Peyer's patch (tissue), 4 donors: ENCODE data around the gene ISY1. TPM values are rescaled to one million over a fixed set of nuclear protein-coding genes. Genes with fewer than 3 reads are reported as not detected.
"Not testable (repeated sequence)": the region's sequence is repeated elsewhere in the genome, so short reads cannot be mapped to it uniquely, and the experiment has no call there.

Source experiments
- DNase-seq, 3 donors: peaks; one replicate each; pipeline ENCODE4 v3.0.0-alpha.2; 2017 to 2019
- H3K27ac ChIP-seq, 4 donors: fragments of 200-600 bp; sonication (generic); one replicate each; pipeline ENCODE4 v1.5.1; 2016 to 2019
- H3K27me3 ChIP-seq, 2 donors: fragments of 200-600 bp; sonication (generic); one replicate each; pipeline ENCODE4 v1.5.1; 2019
- H3K36me3 ChIP-seq, 3 donors: fragments of 200-600 bp; sonication (generic); one replicate each; pipeline ENCODE4 v1.5.1; 2016 to 2019
- H3K4me1 ChIP-seq, 4 donors: fragments of 200-600 bp; sonication (generic); one replicate each; pipeline ENCODE4 v1.5.1; 2016 to 2019
- H3K4me3 ChIP-seq, 4 donors: fragments of 200-600 bp; sonication (generic); 1 replicate in 3 of 4; 2 replicates in 1 of 4; pipeline ENCODE4 v1.5.1; 2016 to 2019; ENCODE audit warnings: mild to moderate bottlenecking in 1 of 4
- H3K9me3 ChIP-seq, 4 donors: fragments of 200-600 bp; sonication (generic); one replicate each; pipeline ENCODE4 v1.5.1; 2016 to 2019; ENCODE audit warnings: mild to moderate bottlenecking in 1 of 4
- CTCF ChIP-seq, 6 experiments: fragments of 450-650 bp in 4 of 6; fragments of 200-600 bp in 2 of 6; sonication (generic) in 1 of 6; IDR thresholded peaks; one replicate each; pipeline ENCODE4 v1.5.1; 2017 to 2019; ENCODE audit warnings: antibody characterized with exemption in 6 of 6, mild to moderate bottlenecking in 3 of 6, moderate library complexity in 1 of 6
- POLR2A ChIP-seq, 2 donors: fragments of 450-650 bp; IDR thresholded peaks; one replicate each; pipeline ENCODE4 v1.5.1; 2017; ENCODE audit warnings: antibody characterized with exemption in 2 of 2, mild to moderate bottlenecking in 2 of 2, moderate library complexity in 2 of 2
- total RNA-seq, 4 donors: library from RNA; depleted of rRNA; stranded (reverse); fragments of >200 nt; gene quantifications; one replicate each; pipeline ENCODE4 v1.1.0, GENCODE V29; 2016

Gene ISY1
- total RNA-seq, 4 donors from 2014 or later = 11.1 to 24.9 (median 18.2) TPM

GRCh38 chr3:129197321-129197720 is 36.5 kb upstream of the ISY1 start:
- no peak for TF ChIP-seq CTCF (IDR thresholded peaks at IDR 0.05)
- no peak for TF ChIP-seq POLR2A (IDR thresholded peaks at IDR 0.05)
- no peak for DNase-seq
- H3K4me1 ChIP-seq = peaks cover 0 to 9% (median 0%) of the 10 kb centered on the region in 4 donors
- no peaks in the 10 kb centered on the region for H3K36me3 ChIP-seq
- H3K27me3 ChIP-seq = no peaks in the 10 kb centered on the region
- H3K9me3 ChIP-seq = no peaks in the 10 kb centered on the region
- no peak overlapping the region for H3K4me3 ChIP-seq
- H3K27ac ChIP-seq = no peak overlapping the region

GRCh38 chr3:129196601-129197000 is 35.7 kb upstream of the ISY1 start:
- peaks cover 0 to 9% (median 0%) of the 10 kb centered on the region in 4 donors for H3K4me1 ChIP-seq
- TF ChIP-seq POLR2A (IDR thresholded peaks at IDR 0.05) = no peak
- TF ChIP-seq CTCF (IDR thresholded peaks at IDR 0.05) = no peak
- H3K4me3 ChIP-seq = no peak overlapping the region
- DNase-seq = no peak
- no peaks in the 10 kb centered on the region for H3K27me3 ChIP-seq
- H3K27ac ChIP-seq = peak overlapping the region in 1 of 4 donors; percentile 71
- H3K9me3 ChIP-seq = no peaks in the 10 kb centered on the region
- H3K36me3 ChIP-seq = no peaks in the 10 kb centered on the region

GRCh38 chr3:129195731-129196256 is 34.9 kb upstream of the ISY1 start:
- H3K27ac ChIP-seq = peak overlapping the region in 3 of 4 donors; percentile 10 to 71 (median 57)
- no peak for TF ChIP-seq POLR2A (IDR thresholded peaks at IDR 0.05)
- peak in 2 of 6 experiments; percentile 8 to 16 for TF ChIP-seq CTCF (IDR thresholded peaks at IDR 0.05)
- no peaks in the 10 kb centered on the region for H3K9me3 ChIP-seq
- no peak overlapping the region for H3K4me3 ChIP-seq
- peaks cover 0 to 9% (median 0%) of the 10 kb centered on the region in 4 donors for H3K4me1 ChIP-seq
- no peaks in the 10 kb centered on the region for H3K36me3 ChIP-seq
- DNase-seq = peak in 1 of 3 donors; percentile 66
- no peaks in the 10 kb centered on the region for H3K27me3 ChIP-seq

- H3K36me3 ChIP-seq, H3K4me1 ChIP-seq, H3K27me3 ChIP-seq, H3K27ac ChIP-seq, DNase-seq, H3K4me3 ChIP-seq, H3K9me3 ChIP-seq: not testable (repeated sequence)
These were observed 28.9 kb upstream of the ISY1 start for GRCh38 chr3:129189793-129190192.

- TF ChIP-seq POLR2A (IDR thresholded peaks at IDR 0.05) (no peak), CTCF (IDR thresholded peaks at IDR 0.05) (no peak)
- no peak overlapping the region for H3K27ac ChIP-seq
These were observed 27.0 kb upstream of the ISY1 start for GRCh38 chr3:129187857-129188256.

GRCh38 chr3:129185783-129186182 is 24.9 kb upstream of the ISY1 start:
- H3K27ac ChIP-seq = peak overlapping the region in 3 of 4 donors; percentile 85 to 98 (median 98)
- DNase-seq = no peak

More at GRCh38 chr3:129187857-129188256, 27.0 kb upstream of the ISY1 start:
- H3K4me3 ChIP-seq = no peak overlapping the region
- no peaks in the 10 kb centered on the region for H3K27me3 ChIP-seq
- H3K4me1 ChIP-seq = peaks cover 0 to 15% (median 6%) of the 10 kb centered on the region in 4 donors
- DNase-seq = no peak
- H3K36me3 ChIP-seq = no peaks in the 10 kb centered on the region
- H3K9me3 ChIP-seq = no peaks in the 10 kb centered on the region

GRCh38 chr3:129184784-129185542 is 24.1 kb upstream of the ISY1 start:
- Histone ChIP-seq H3K4me1 (peaks cover 0 to 25% (median 14%) of the 10 kb centered on the region in 4 donors), H3K27ac (peak overlapping the region in 3 of 4 donors; percentile 71 to 98 (median 98)), H3K4me3 (peak overlapping the region in 2 of 4 donors; percentile 71 to 94)
- not testable (repeated sequence) for H3K9me3 ChIP-seq, H3K36me3 ChIP-seq, DNase-seq, H3K27me3 ChIP-seq

More at GRCh38 chr3:129185783-129186182, 24.9 kb upstream of the ISY1 start:
- Histone ChIP-seq H3K9me3 (no peaks in the 10 kb centered on the region), H3K4me3 (peak overlapping the region in 1 of 4 donors; percentile 9), H3K4me1 (peaks cover 0 to 17% (median 7%) of the 10 kb centered on the region in 4 donors), H3K27me3 (no peaks in the 10 kb centered on the region), H3K36me3 (no peaks in the 10 kb centered on the region)
- TF ChIP-seq CTCF (IDR thresholded peaks at IDR 0.05) (no peak), POLR2A (IDR thresholded peaks at IDR 0.05) (no peak)
